GM21825 (cell line): ENCODE measurements around the gene TTC34.

Experiments used
- ATAC-seq: cut with Tn5 transposase; IDR thresholded peaks from one replicate; pipeline ENCODE4 v1.9.1; 2021; ENCODE audit warnings: mild to moderate bottlenecking, moderate library complexity; ENCODE audit not compliant: unreplicated experiment

TTC34 gene

GRCh38 chr1:2830761-2831425 is 29.4 kb upstream of the TTC34 start:
- ATAC-seq = no peak

DNA sequence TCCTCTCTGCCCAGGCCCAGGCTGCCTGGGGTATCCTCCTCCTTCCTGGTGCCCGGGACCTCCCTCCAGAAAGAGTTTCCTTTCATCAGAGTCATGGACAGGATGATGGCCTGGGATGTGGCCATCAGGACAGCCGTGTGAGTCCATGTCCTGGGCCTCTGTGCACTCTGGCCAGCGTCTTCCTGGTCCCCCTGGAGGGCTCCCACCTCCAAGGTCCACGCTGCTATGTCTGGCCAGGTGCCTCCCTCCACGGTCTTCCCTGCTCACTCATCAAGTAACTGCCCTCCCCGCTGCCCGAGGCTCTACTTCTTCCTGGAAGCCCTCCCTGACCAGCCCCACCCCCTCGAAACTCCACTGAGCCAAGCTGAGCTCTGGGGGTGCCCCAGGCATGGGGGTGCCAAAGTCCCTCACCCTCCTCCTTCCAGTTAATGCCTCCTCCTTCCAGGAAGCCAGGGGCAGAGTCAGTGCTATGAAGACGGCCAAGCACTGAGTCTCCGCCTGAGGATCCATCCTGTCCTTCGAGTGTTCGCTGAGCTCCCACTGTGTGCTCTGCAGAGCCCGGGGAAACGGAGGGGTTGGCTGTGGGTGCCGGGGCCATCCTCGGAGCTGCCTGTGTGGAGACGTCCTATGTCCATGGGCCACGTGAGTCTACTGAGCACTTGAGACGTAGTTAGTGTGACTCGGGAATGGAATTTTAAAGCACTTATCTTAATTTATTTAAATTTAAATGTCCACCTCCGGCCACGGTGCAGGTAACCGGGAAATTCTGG is 28.5 kb upstream of the TTC34 start:
- no peak for ATAC-seq

DNA sequence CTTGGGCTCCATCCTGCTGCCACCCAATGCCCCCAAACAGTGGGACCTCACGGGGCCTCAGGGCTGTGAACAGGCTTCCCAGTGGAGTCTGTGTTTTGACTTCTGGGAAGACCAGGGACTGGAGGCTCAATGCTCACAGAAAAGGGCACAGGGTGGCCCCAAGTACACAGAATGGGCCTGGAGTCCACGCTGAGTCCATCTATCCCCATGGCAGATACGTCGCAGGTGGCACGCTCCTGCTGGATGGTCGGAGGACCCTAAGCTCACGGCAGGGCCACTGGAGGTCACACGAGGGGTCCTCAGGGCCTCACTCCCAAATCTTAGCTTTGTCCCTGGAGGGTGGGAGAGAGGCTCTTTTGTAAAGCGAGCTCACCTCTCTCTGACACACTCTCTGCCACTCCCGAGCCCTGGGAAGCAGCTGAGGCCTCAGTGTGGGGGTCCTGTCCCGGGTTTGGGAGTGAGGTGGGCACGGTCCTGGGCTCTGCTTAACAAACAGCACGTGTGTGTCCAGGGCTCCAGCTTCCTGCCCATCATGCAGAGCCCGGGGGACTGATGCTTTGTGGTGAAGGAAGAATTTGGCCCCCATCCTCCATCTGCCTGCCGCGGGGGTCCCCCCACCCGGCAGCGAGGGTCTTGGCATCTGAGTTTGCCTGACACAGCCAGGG is 27.2 kb upstream of the TTC34 start:
- no peak for ATAC-seq

DNA sequence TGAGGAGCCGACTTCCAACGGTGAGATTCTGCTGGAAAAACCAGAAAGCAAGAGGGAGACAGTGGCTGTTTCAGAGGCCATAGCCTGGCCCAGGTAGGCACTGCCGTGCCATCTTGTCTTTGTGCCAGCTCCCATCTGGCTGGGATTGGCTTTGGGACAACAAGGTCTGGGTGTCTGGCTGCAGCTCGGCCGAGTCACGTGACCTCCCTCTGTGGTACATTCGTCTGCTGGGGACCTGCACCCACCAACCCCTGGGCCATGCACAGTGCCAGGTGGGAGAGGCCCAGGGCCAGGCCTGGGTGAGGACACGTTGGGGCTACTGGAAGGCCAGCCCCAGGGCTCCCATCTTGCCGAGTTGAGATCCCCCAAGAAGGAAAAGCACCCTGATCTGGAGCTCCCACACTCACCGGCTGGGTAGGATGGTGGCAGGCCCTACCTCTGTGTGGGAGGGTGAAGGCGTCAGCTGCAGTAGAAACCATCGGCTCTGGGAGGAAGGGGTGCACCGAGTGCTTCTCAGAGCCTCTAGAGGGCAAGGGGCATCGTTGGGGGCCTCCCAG is 25.3 kb upstream of the TTC34 start:
- ATAC-seq = no peak

DNA sequence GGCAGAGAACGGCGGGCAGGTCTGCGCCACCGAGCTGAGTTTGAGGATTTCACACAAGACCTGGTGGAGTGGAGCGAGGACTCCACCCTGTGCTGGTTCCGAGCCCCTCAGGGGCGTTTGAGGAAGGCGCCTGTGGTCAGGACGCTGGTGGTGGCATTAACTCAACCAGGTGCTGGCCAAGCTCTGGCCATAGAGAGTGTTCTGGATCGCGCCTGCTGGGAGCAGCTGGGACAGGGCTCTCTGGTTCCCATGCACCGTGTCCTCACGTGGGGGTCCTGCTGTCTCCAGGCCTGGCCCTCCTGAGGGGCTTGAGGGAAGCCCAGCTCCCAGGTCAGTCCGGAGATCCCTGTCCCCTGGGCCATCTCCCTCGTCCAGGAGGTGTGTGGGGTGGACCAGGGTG is 24.8 kb upstream of the TTC34 start:
- ATAC-seq = no peak

DNA sequence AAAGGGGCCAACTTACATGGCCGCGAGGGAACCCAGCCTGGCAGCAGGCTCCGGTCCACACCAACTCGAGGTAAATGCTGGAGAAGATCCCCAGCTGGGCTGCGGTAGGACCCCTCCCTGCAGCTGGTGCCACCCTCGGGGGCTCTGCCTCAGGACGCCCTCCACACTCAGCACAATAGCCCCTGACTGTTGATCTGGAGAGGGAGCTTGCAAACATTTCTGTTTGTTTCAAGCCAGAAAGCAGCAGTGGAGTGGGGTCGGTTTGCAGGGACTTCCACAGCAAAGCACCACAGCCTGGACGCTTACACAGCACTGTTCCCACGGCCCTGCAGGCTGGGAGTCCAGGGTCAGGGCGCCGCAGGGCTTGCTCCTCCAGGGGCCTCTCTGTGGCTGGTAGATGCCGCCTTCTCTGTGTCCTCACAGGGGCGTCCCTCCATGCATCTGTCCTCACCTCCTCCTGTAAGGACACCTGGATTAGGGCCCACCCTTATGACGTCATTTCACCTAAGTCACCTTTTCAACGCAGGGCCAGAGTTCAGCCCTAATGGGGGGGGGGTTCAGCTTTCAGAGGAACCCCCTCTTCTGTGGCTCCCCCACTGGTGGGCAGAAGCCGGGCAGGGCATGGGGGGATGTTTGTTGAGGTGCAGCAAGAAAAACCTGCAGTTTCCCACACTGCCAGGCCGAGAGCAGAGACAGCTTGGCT is 24.1 kb upstream of the TTC34 start:
- no peak for ATAC-seq

DNA sequence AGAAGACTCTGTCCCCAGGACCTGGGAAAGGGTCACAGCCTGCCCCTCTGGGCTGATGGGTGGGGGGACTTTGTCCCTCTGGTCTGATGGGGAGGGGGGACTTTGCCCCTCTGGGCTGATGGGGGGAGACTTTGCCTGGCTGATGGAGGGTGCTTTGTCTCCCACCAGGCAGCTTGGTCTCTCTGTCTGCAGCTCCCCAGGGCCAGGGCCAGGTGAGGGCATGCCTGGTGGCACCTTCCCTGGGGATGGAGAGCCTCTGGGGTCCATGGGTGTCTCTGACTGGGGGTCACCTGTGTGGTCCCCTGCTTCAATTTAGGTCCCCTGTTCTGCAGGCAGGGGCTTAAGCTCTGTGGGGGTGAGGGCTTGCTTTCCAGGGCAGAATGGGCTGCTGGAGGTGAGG is 23.5 kb upstream of the TTC34 start:
- ATAC-seq = no peak

GRCh38 chr1:2823921-2824610 is 22.6 kb upstream of the TTC34 start:
- no peak for ATAC-seq

DNA sequence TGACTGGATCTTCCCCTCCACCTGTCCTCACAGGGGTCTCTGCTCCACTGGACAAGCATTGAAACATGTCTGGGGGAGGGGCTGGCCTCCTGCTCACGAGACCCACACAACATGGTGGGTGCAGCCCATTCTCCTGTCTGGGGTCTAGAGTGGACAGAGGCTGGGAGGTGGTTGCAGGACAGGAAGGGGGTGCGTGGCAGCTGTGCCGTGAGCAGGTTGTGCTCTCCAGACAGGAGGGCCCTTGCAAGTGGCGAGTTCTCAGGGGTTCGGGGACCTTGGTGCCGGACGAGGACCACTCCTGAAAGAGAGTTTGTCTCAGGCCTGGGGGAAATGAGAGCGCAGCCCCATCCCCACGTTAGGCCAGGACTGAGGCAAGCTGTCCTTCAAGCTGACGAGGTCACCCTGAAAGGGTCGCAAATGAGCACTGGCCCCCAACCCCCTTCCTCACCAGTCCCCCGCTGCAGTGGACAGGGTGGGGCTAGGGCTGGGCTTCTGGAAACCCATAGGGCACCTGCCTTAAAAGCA is 21.2 kb upstream of the TTC34 start:
- no peak for ATAC-seq

- ATAC-seq = no peak
Observed at GRCh38 chr1:2821966-2822620, 20.6 kb upstream of the TTC34 start.

- ATAC-seq = no peak
Observed at GRCh38 chr1:2821373-2821955, 20.0 kb upstream of the TTC34 start.

GRCh38 chr1:2820731-2821372 is 19.4 kb upstream of the TTC34 start:
- no peak for ATAC-seq

- no peak for ATAC-seq
Observed at GRCh38 chr1:2819831-2820730, 18.6 kb upstream of the TTC34 start.

DNA sequence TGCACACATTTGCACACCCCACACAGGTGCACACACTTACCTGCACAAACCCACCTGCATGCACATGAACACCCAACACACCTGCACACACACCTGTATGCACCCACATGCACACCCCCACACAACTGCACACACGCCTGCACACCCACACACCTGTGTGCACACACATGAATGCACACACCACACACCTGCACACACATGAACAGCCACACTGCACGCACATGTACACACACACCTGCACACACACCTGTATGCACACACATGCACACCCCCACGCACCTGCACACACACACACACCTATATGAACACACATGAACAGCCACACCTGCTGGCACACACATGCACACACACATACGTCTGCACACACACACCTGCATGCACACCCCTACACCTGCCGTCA is 17.9 kb upstream of the TTC34 start:
- ATAC-seq = no peak

DNA sequence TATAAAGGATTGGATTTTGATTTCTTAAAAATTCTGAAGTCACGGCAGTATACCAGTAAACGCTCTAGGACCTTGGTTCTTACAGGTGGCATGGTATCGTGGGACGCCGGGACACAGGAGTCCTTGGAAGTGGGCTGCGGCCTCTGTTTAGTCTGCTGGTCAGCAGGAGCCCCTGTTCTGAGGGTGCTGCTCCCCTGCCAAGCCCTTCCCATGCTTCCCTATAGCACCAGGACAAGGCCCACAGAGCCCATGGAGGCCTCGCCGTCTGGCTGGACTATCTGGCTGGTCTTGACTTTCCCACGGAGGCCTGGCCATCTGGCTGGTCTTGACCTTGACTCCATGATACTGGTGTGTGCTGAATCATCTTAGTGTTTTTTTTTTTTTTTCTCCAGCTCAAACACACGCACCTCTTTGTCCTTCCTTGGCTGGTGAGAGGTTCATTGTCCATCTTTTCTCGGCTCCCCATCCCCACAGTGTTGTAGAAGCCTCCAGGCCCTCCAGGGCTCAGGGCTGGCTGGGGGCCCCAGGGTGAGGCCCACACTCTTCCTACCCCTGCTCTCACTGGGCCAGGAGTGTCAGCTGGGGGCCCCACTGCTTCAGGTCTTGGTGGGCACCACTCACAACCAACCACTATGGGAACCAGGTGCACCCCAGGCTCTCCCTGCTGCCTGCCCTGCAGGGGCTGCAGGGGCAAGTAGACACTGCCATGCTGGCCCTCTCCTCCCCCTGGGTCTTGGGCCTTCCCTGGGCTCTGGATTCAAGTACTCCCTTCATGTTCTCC is 16.5 kb upstream of the TTC34 start:
- no peak for ATAC-seq

- no peak for ATAC-seq
Observed at GRCh38 chr1:2816786-2817185, 15.3 kb upstream of the TTC34 start.

DNA sequence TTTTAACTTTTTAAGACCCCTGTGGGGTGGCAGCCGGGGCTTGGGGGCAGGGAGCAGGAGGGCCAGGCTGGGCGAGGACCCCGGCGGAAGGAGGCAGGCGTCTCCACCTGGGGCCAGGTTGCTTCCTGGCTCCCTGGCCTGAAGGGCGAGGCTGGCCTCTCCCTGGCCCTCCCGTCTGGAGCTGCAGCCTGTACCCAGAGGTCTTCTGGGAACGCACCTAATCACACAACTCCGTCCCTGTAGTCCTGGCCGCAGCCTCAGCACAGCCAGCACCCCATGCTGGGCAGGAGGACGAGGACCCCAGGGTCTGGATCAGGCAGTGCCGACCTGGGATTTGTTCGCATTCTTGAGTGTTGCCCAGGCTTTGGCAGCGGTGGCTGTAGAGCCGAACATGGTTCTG is 14.1 kb upstream of the TTC34 start:
- ATAC-seq = no peak
